GM18858 (cell line): ENCODE results near the gene TMEM208.

Experiments used
- ATAC-seq: cut with Tn5 transposase; IDR thresholded peaks from one replicate; pipeline ENCODE4 v1.9.1; 2021; ENCODE audit not compliant: unreplicated experiment

Gene TMEM208

DNA sequence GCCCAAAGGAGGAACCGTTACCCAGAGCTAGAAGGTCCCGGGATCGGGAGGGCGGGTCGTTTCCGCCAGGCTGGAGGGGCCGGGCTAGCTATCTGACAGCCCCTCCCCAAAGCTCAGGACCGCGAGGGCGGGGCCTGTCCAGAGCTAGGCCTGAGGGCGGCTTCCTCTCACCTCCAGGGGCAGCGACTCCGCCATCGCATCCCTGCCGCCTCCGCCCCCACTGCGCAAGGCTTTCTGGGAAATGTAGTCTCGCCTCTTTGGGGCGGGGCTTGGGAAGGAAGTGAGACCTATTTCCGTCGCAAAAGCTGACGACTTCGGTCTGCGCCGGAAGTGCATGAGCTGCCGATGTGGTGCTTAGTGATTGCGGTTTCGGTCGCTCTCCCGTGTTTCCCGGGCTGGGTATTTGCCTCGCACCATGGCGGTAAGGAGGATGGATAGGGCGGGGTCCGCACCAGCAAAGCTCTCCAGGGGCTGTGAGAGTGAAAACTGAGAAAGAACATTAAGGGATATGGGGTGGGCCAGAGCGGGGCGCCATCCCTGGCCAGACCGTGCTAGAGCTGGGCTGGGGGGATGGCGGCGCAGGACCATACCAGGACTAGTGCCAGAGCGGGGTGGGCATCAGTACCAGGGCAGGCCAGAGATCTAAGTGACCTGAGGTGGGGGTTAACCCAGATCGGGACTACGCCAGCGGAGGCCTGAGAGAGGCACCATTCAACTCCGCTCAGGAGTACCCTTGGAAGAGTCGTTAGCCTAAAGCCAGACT, at the start of gene TMEM208:
TSS of gene TMEM208 (plus strand) at position 327 of the 763 bp plus-strand sequence. CDS start at position 416, 89 bp downstream.
- peak; percentile 65 for ATAC-seq

- ATAC-seq: no peak
These were observed 48.9 kb upstream of the TMEM208 start for GRCh38 chr16:67177743-67178699.

DNA sequence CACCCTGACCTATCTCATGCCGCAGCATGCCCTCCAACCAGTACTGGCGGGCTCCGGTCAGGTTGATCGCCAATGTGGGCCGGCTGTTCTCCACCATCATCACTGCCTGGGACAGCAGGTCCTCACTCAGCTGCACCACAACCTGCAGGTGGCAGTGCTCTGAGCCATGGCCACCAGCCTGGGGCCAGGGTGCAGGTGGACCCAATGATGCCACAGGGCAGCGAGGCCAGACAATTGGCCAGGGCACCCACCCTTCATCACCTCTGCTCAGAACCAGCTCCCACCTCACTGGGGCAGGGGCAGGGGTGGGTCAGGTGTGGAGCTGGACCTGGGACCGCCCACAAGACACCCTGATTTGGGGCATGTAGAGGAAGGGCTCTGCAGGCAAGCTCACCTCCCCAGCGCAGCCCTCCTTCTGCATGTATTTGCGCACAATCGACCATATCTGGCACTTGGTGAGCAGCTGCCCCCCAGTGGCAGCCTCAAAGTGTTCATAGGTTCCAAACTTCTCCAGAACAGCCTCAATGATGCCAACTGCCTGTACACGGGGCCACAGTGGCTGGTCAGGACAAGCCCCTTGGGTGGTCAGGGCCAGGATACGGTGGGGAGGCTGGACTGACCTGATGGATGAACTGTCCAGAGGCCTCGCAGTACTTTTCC, 47.4 kb upstream of the TMEM208 start:
- ATAC-seq: no peak

DNA sequence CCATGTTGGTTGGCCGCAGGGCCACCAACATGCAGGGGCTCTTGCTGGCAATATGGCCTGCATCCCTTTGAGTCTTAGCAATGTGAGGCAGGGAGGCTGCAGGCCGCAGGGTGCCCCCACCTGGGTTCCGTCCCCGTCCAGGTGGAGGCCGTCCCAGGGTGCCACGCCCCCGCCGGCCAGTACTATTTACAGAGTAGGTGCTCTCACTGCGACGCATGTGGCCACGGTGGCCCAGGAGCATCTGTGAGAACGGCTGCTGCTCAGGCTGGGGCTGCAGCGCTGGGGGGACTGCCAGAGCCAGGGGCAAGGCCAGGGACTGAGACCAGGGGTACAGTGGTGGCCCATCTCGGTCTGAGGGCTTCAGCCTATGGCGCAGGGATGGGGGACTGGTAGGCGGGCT, 46.8 kb upstream of the TMEM208 start:
- no peak for ATAC-seq

DNA sequence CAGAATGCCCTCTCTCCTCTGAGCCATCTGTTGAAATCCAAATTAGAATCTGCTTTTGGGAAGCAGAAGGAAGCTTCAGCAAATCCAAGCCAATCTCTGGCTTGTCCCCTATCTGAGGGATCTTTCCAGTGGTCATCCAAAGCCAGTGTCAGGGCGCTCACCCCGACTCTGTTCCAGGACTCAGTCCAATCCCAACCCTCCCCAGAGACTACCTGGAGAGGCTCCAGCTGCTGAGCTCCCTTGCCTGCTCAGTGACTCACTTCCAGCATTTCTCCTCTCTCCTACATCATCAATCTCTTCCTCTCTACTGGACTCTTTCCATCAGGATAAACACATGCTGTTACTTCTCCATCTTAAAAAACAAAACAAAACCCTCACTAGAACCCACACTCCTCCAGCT, 45.6 kb upstream of the TMEM208 start:
- no peak for ATAC-seq

GRCh38 chr16:67182288-67182687, 44.6 kb upstream of the TMEM208 start:
- no peak for ATAC-seq

DNA sequence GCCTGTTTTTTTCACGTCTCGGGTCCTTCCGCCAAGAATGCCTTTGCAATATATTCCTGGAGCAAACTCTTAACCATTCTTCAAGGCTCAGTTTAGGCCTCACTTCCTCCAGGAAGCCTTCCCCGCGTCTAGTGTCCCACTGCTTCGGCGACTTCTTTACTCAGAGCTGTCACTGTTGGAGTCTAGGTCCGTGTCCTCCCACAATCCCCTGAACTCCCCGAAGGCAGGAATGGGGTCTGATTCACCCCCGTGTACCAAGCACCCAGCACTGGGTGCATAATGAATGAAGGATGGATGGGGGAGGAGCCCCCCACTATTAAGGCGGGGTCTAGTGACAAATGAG, 43.7 kb upstream of the TMEM208 start:
- ATAC-seq: no peak

GRCh38 chr16:67183627-67184452, 43.1 kb upstream of the TMEM208 start, which contains the start of gene MATCAP1:
Gene MATCAP1 (minus strand): TSS chr16:67183963. CDS start chr16:67180610, 3,353 bp downstream.
- peak; percentile 86 for ATAC-seq

DNA sequence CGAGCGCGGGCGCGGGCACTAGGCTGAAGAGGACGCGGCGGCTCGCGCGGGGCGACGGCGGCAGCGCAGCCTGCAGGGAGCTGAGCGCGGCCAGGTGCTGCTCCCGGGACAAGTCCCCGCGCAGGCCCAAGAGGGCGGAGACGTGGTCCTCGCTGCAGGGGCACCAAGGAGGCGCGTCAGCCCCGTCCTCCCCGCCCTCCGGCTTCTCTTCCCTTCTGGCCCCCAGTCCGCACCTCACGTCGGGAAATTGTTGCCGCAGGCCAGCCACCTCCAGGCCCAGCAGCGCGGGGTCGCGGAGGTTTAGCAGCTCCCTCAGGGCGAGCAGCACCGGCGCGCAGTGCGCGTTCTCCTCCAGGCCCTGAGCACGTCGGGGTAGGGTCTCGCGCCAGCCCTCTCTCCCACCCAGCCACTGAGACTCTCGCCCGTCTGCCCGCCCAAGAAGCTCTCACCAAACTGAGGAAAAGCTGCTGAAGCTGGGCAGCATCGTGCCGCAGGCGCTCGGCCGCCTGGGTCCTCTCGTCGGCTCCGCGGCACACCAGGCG, 42.4 kb upstream of the TMEM208 start:
- no peak for ATAC-seq

DNA sequence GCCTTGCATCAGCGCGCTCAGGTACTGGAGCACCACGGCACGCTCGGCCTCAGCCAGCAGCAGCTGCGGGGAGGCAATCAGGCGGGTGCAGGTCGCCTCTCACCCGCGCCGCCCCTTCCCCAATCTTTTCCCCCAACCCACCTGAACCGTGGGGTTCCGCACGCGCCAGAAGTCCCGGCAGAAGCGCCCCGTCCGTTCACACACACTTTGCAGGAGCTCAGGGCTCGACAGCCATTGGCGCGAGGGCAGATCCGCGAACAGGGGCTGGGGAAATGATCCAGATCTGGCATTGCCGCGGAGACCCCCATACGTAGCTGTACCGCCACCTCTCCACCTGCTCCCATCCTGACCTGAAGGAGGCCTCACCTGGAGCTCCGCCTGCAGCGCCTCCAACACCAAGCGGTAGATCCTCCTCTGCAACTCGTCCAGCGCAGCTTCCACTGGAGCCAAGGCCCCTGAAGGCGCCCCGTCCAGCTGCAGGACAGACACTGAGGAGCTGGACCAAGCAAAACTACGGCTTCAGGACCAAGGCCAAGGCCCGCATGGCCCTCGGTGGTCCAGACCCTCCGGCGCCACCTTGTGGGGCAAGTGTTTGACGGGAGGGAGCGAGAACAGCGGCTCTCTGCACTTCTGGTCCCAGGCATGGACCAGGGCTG, 41.8 kb upstream of the TMEM208 start:
- ATAC-seq: no peak

DNA sequence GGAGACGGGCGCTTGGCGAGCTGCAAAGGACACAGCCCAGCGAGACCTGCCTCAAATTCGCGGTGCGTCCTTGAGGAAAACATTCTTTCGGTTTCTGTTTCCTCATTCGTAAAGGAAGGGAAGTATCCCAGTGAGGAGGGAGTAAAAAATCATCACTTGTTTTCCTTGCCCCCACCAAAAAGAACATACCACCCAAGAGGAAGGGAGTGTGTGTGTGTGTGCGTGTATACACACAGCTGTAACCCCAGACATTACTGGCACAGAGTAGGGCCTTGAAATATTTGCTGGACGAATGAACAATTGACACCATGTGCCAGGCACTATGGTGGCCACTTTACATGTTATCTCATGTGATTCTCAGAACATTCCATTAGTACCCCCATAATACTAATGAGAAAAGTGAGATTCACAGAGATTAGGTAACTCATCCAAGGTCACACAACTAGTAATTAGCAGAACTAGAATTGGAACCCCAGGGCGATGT, 41.2 kb upstream of the TMEM208 start:
- ATAC-seq: no peak

DNA sequence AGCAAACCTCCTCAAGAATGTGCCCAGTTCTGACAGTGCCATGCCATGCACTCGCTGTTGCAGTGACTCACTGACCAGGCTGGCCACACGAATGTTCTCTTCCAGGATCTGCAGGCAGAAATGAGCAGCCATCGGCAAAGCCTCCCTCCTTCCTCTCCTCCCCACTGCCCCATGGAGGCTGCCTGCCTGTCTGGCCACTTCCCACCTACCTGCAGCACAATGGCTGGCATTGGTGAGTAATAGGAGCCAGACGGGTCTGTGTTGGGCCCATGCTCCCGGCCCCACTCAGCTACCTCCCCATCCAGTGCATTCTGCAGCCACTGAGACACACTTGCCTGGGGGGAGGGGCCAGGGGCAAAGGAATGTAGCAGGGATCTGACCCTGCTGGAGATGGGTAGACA, 40.4 kb upstream of the TMEM208 start:
- no peak for ATAC-seq

- ATAC-seq: no peak
These were observed 39.6 kb upstream of the TMEM208 start for GRCh38 chr16:67187175-67187890.

- no peak for ATAC-seq
These were observed 38.6 kb upstream of the TMEM208 start for GRCh38 chr16:67188323-67188722.

DNA sequence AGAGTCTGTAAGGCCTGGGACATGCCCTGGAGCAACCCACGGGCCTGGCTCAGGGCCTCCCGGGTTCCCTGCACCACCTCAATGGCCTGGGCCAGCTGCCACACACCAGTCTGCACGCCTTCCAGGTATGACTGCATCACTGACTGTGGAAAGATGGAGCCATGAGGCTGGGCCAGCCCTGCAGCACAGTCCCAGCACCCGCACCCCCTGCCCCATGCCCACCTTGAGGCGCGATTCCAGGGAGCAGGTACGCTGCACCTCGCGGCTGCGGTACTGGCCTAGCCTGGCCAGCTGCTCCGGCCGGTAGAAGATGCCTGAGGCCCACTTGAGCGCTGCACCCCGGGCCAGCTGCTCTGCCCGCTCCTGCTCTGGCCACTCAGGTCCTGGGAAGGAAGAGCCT, 38.1 kb upstream of the TMEM208 start:
- no peak for ATAC-seq

DNA sequence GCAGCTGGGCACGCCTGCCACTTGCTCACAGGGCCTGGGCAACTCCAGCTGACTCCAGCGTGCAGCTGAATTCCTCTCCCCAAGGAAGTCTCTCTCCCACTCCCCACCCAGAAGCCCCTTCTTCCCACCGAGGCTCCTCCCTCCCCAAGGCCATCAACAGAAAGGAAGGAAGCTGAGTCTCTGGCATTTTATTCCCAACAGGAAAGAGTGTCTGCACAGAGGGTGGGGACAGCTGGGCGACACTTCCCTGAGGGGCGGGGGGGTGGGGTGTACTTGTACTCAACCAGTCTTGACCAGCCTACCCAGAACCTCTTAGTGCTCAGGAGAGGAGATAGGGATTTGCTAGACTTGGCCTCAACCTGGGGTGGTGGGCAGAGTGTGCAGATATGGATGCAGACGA, 36.9 kb upstream of the TMEM208 start, which contains the start of gene EXOC3L1:
TSS of gene EXOC3L1 (minus strand) at position 96 of the 400 bp plus-strand sequence. CDS start 460 bp downstream, outside the sequence.
- ATAC-seq: no peak

DNA sequence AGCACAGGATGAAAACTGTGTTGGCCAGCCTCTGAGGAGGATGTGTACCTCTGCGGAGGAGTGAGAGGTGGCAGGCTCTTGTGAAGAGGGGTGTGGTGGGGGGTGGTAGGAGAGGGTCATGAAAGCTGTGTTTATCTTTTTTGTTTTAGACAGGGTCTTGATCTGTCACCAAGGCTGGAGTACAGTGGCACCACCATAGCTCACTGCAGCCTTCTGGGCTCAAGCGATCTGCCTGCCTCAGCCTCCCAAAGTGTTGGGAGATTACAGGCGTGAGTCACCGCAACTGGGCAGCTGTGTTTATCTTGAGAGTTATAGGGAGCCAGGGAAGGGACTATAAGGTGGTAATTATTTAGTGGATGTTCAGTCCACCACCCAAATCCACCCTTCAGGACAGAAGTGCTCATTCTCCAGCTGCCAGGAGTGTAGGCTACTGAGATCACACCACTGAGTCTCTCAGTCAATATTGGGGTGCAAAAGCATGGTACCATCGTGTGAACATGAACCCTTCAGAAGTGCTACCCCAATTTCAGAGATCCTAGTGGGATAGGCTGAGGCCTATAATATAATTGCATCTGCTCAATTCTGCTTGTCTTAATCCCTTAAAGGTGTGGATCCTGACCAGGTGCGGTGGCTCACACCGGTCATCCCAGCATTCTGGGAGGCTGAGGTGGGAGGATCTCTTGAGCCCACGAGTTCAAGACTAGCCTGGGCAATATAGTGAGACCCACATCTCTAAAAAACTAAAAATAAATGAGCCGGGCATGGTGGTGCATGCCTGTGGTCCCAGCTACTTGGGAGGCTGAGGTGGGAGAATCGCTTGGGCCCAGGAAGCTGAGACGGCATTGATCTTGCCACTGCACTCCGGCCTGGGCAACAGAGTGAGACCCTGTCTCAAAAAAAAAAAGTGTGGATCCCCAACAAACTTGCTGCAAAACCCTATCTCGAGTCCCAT, 36.2 kb upstream of the TMEM208 start:
- ATAC-seq: no peak
